ENCODE measurements around the gene PDSS2. TPM values are rescaled to one million over a fixed set of nuclear protein-coding genes. Genes with fewer than 3 reads are reported as not detected.

Gene PDSS2
- total and polyA plus RNA-seq, 2 of the 4 experiments (the other 2 are of a cell fraction) = 8.6 to 9.2 TPM

DNA sequence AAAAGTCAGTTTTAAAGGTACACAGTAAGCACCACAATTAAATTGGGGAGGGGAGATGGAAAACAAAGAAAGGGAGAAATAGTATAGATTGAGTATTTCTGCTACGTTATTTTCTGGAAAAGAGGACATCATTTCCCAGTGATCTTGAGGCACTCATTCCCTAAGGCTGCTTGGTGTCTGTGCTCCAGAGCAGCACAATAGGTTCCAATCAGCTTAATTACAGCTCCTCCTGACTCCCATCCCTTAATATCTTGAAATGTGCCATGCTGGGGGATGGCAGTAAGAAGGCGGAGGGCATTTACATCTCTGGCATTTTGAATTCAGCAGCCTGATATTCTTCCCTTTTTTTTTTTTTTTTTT lies 304.6 kb downstream of the PDSS2 start:
- Histone ChIP-seq H2BK15ac (ENCODE audit: low read depth, low read length) (no peak overlapping the region), H3K4me1 (ENCODE audit: control insufficient read depth, insufficient read depth, low read length) (no peaks in the 10 kb centered on the region), H2AFZ (replicated peaks; ENCODE audit: low read length, poor library complexity) (no peak overlapping the region), H3K79me1 (ENCODE audit: low read depth in 1 of 2, low read length in 2 of 2) (no peaks in the 10 kb centered on the region), H3K56ac (ENCODE audit: extremely low read depth, insufficient read depth, low read length) (no peak overlapping the region), H3K9ac (ENCODE audit: low read depth, low read length) (no peak overlapping the region), H3K23ac (ENCODE audit: low read depth, low read length) (no peak overlapping the region), H3K36me3 (ENCODE audit: control insufficient read depth, insufficient read depth, low read length) (no peaks in the 10 kb centered on the region), H2BK120ac (ENCODE audit: low read depth, low read length) (no peak overlapping the region), H4K5ac (ENCODE audit: low read depth, low read length) (no peak overlapping the region), H3K4me2 (ENCODE audit: low read depth, low read length) (no peak overlapping the region), H3K9me1 (ENCODE audit: insufficient read depth, low read length) (no peaks in the 10 kb centered on the region), H3K18ac (ENCODE audit: low read depth, low read length) (no peak overlapping the region), H2BK5ac (ENCODE audit: low read depth, low read length, poor library complexity, severe bottlenecking) (no peak overlapping the region), H2BK20ac (ENCODE audit: low read depth, low read length) (no peak overlapping the region), H3K9me3 (ENCODE audit: control insufficient read depth, insufficient read depth, low read length) (no peaks in the 10 kb centered on the region), H3K14ac (replicated peaks; ENCODE audit: low read depth, low read length) (no peak overlapping the region), H3K27me3 (ENCODE audit: control insufficient read depth, insufficient read depth, low read length) (no peaks in the 10 kb centered on the region), H2AK9ac (replicated peaks; ENCODE audit: low read depth, low read length, poor library complexity) (no peak overlapping the region), H4K8ac (ENCODE audit: low read depth in 2 of 2, low read length in 2 of 2) (no peak overlapping the region), H3K4ac (ENCODE audit: low read depth, low read length) (no peak overlapping the region), H4K20me1 (ENCODE audit: insufficient read depth, low read length) (no peaks in the 10 kb centered on the region), H3K27ac (ENCODE audit: insufficient read depth, low read length) (no peak overlapping the region), H4K91ac (ENCODE audit: insufficient read depth, low read depth, low read length) (no peak overlapping the region), H3K4me3 (ENCODE audit: insufficient read depth, low read depth, low read length) (no peak overlapping the region), H2AK5ac (ENCODE audit: low read depth, low read length) (no peak overlapping the region)
- ATAC-seq (ENCODE audit: low read depth) (no peak), DNase-seq (no peak)
- dilution Hi-C loops (cut with HindIII; ENCODE audit: low sequenced_read_pairs, unreplicated experiment) (no loop called here), in situ Hi-C loops (cut with MboI; ENCODE audit: low sequenced_read_pairs) (no loop called here), intact Hi-C loops (cut with micrococcal nuclease) (no loop called here)
- no TSS peak for BruUV-seq (replicated peaks)
- CTCF ChIA-PET = interaction anchor here (0.6 kb wide), 1 partner anchor 23 kb away, joined by 3 read pairs; no protein-coding TSS in a partner anchor
- POLR2A ChIA-PET (ENCODE audit: unreplicated experiment) = no interaction called here
- no peak for TF ChIP-seq NFE2L2 (IDR thresholded peaks at IDR 0.05; ENCODE audit: low read depth, low read length)
- TF ChIP-seq CEBPB (IDR thresholded peaks at IDR 0.05; ENCODE audit: low read depth, low read length) = no peak
- TF ChIP-seq, protein P1, sequence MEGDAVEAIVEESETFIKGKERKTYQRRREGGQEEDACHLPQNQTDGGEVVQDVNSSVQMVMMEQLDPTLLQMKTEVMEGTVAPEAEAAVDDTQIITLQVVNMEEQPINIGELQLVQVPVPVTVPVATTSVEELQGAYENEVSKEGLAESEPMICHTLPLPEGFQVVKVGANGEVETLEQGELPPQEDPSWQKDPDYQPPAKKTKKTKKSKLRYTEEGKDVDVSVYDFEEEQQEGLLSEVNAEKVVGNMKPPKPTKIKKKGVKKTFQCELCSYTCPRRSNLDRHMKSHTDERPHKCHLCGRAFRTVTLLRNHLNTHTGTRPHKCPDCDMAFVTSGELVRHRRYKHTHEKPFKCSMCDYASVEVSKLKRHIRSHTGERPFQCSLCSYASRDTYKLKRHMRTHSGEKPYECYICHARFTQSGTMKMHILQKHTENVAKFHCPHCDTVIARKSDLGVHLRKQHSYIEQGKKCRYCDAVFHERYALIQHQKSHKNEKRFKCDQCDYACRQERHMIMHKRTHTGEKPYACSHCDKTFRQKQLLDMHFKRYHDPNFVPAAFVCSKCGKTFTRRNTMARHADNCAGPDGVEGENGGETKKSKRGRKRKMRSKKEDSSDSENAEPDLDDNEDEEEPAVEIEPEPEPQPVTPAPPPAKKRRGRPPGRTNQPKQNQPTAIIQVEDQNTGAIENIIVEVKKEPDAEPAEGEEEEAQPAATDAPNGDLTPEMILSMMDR (conservative IDR thresholded peaks at IDR 0.05; ENCODE audit: low read depth, low read length) = no peak
- no peak for TF ChIP-seq BHLHE40 (IDR thresholded peaks at IDR 0.05; ENCODE audit: low read depth, low read length)
- TF ChIP-seq CHD1 (IDR thresholded peaks at IDR 0.05; ENCODE audit: low read depth, low read length) = no peak
- no peak for TF ChIP-seq SMC3 (IDR thresholded peaks at IDR 0.05; ENCODE audit: low read depth, low read length)
- TF ChIP-seq RFX5 (IDR thresholded peaks at IDR 0.05; ENCODE audit: low read depth, low read length) = no peak
- no peak for TF ChIP-seq USF2 (IDR thresholded peaks at IDR 0.05; ENCODE audit: low read depth, low read length)
- no peak for TF ChIP-seq MAZ (IDR thresholded peaks at IDR 0.05; ENCODE audit: borderline replicate concordance, low read depth, low read length)
- no CpG with 5 or more reads among the region's 2 CpGs for WGBS, 2 experiments (ENCODE audit: extremely low coverage in 2 of 2, insufficient read length in 1 of 2)

Data from IMR-90 (cell line).